Measurements from ENCODE around the gene ANKRD34B. TPM values are rescaled to one million over a fixed set of nuclear protein-coding genes. Genes with fewer than 3 reads are reported as not detected.

ANKRD34B gene
- total RNA-seq, 1 experiment from 2014 or later = 1.6 TPM

DNA sequence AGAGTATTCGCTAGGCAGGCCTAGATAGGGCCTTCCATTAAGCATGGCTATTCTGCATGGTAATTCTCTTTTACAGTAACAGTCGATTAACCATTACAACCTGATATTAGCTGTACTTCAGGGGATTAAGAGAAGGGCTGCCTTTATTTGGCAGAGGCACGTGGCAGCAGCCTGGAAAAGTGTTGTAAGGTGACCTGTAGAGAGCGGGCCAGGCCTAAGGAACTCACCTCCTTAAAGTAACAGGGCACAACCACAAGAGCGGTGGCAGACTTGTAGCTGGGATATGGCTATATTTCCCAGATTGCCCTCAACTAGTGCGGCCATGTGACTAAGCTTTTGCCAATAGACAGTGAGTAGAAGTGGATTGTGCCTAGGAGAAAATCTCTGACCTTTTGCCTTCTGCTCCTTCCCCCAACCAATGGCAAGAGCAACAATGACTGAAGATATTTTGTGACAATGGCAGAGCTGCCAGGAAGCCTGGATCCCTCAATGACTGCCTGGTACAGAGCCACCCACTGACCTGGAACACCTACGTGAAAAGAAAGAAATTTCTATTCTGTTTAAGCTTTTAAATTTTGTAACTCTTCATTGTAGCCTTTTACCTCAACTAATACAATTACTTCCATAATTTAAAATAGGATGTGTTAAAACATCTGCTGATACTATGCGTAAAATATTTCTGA is 18.9 kb upstream of the ANKRD34B start:
- peaks cover 8% of the 10 kb centered on the region for H3K4me1 Mint-ChIP-seq
- DNase-seq (ENCODE audit: low spot score) (no peak), ATAC-seq (peak; percentile 56)
- H3K4me3 Mint-ChIP-seq = no peak overlapping the region
- no peaks in the 10 kb centered on the region for H3K27me3 Mint-ChIP-seq (ENCODE audit: low read depth)
- H3K27ac Mint-ChIP-seq = no peak overlapping the region
- TF ChIP-seq, protein P1, sequence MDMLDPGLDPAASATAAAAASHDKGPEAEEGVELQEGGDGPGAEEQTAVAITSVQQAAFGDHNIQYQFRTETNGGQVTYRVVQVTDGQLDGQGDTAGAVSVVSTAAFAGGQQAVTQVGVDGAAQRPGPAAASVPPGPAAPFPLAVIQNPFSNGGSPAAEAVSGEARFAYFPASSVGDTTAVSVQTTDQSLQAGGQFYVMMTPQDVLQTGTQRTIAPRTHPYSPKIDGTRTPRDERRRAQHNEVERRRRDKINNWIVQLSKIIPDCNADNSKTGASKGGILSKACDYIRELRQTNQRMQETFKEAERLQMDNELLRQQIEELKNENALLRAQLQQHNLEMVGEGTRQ (CRISPR knock-in tag; IDR thresholded peaks at IDR 0.05) = peak; percentile 19; the same call in 1 of the 2 replicates
- no peak for TF ChIP-seq FOXK1 (CRISPR knock-in tag; IDR thresholded peaks at IDR 0.05)
- H3K36me3 Mint-ChIP-seq = no peaks in the 10 kb centered on the region
- ChIA-PET CTCF (interaction anchor here (1.4 kb wide), 2 partner anchors 85 to 108 kb away, joined by 5 to 6 read pairs; no protein-coding TSS in a partner anchor), POLR2A (no interaction called here)
- no peaks in the 10 kb centered on the region for H3K9me3 Mint-ChIP-seq

DNA sequence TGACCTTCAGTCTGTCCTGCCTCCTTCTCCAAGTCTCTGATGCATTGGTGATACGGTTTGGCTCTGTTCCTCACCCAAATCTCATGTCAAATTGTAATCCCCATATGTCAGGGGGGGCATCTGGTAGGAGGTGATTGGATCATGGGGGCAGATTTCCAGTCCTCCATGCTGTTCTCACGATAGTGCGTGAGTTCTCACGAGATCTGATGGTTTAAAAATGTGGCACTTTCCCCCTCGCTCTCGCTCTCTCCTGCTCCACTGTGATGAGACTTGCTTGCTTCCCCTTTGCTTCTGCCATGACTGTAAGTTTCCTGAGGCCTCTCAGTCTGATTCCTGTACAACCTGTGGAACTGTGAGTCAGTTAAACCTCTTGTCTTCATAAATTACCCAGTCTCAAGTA is 14.7 kb upstream of the ANKRD34B start:
- no peaks in the 10 kb centered on the region; the same call in 1 of the 2 replicates for H3K27me3 Mint-ChIP-seq (ENCODE audit: low read depth)
- no peak for TF ChIP-seq ZNF232 (CRISPR knock-in tag; IDR thresholded peaks at IDR 0.05)
- no peak for TF ChIP-seq E2F5 (CRISPR knock-in tag; IDR thresholded peaks at IDR 0.05)
- TF ChIP-seq ZNF532 (CRISPR knock-in tag; IDR thresholded peaks at IDR 0.05; ENCODE audit: borderline replicate concordance) = no peak
- no peak for TF ChIP-seq ATF2 (CRISPR knock-in tag; IDR thresholded peaks at IDR 0.05; ENCODE audit: borderline replicate concordance, low read depth)
- TF ChIP-seq MAX (CRISPR knock-in tag; IDR thresholded peaks at IDR 0.05) = no peak
- no peak for TF ChIP-seq TEAD1 (CRISPR knock-in tag; IDR thresholded peaks at IDR 0.05)
- no peak for TF ChIP-seq SMAD4 (CRISPR knock-in tag; IDR thresholded peaks at IDR 0.05)
- no peak for TF ChIP-seq STAT6 (CRISPR knock-in tag; conservative IDR thresholded peaks at IDR 0.05; ENCODE audit: low read depth)
- TF ChIP-seq NR3C1 (CRISPR knock-in tag; conservative IDR thresholded peaks at IDR 0.05; ENCODE audit: low read depth) = no peak
- TF ChIP-seq ZNF671 (CRISPR knock-in tag; IDR thresholded peaks at IDR 0.05) = no peak
- TF ChIP-seq ZNF219 (CRISPR knock-in tag; IDR thresholded peaks at IDR 0.05; ENCODE audit: borderline replicate concordance) = no peak
- no peak for TF ChIP-seq FOXJ3 (CRISPR knock-in tag; IDR thresholded peaks at IDR 0.05; ENCODE audit: borderline replicate concordance)
- TF ChIP-seq, protein P2, sequence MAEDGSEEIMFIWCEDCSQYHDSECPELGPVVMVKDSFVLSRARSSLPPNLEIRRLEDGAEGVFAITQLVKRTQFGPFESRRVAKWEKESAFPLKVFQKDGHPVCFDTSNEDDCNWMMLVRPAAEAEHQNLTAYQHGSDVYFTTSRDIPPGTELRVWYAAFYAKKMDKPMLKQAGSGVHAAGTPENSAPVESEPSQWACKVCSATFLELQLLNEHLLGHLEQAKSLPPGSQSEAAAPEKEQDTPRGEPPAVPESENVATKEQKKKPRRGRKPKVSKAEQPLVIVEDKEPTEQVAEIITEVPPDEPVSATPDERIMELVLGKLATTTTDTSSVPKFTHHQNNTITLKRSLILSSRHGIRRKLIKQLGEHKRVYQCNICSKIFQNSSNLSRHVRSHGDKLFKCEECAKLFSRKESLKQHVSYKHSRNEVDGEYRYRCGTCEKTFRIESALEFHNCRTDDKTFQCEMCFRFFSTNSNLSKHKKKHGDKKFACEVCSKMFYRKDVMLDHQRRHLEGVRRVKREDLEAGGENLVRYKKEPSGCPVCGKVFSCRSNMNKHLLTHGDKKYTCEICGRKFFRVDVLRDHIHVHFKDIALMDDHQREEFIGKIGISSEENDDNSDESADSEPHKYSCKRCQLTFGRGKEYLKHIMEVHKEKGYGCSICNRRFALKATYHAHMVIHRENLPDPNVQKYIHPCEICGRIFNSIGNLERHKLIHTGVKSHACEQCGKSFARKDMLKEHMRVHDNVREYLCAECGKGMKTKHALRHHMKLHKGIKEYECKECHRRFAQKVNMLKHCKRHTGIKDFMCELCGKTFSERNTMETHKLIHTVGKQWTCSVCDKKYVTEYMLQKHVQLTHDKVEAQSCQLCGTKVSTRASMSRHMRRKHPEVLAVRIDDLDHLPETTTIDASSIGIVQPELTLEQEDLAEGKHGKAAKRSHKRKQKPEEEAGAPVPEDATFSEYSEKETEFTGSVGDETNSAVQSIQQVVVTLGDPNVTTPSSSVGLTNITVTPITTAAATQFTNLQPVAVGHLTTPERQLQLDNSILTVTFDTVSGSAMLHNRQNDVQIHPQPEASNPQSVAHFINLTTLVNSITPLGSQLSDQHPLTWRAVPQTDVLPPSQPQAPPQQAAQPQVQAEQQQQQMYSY (CRISPR knock-in tag; IDR thresholded peaks at IDR 0.05) = no peak
- TF ChIP-seq, protein P3, sequence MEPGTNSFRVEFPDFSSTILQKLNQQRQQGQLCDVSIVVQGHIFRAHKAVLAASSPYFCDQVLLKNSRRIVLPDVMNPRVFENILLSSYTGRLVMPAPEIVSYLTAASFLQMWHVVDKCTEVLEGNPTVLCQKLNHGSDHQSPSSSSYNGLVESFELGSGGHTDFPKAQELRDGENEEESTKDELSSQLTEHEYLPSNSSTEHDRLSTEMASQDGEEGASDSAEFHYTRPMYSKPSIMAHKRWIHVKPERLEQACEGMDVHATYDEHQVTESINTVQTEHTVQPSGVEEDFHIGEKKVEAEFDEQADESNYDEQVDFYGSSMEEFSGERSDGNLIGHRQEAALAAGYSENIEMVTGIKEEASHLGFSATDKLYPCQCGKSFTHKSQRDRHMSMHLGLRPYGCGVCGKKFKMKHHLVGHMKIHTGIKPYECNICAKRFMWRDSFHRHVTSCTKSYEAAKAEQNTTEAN (CRISPR knock-in tag; IDR thresholded peaks at IDR 0.05) = no peak
- 0 out of 2 replicates have a peak, but pooled peaks cover 2% of the 10 kb centered on the region for H3K4me1 Mint-ChIP-seq
- ATAC-seq (no peak), DNase-seq (ENCODE audit: low spot score) (no peak)
- ChIA-PET POLR2A (no interaction called here), CTCF (no interaction called here)
- no peaks in the 10 kb centered on the region for H3K9me3 Mint-ChIP-seq
- H3K4me3 Mint-ChIP-seq = no peak overlapping the region
- no peaks in the 10 kb centered on the region for H3K36me3 Mint-ChIP-seq
- H3K27ac Mint-ChIP-seq = no peak overlapping the region

All from WTC11 (cell line).